Spleen (tissue), 7 donors: ENCODE data around the gene COL2A1.

Experiments
- POLR2AphosphoS5 ChIP-seq, 3 donors: sonication (generic); formaldehyde crosslinking; IDR thresholded peaks; one replicate each; pipeline ENCODE4 v1.5.1; 2017; ENCODE audit warnings: antibody characterized with exemption in 3 of 3
- TF ChIP-seq, protein P1 (sequence below), 11 experiments: fragments of 200-600 bp in 7 of 11; fragments of 450-650 bp in 4 of 11; sonication (generic) in 4 of 11; IDR thresholded peaks in 8 of 11; conservative IDR thresholded peaks in 3 of 11; 1 replicate in 7 of 11; 2 replicates in 4 of 11; pipeline versions ENCODE4 v1.4.0 to v1.8.0; 2016 to 2021; ENCODE audit warnings: antibody characterized with exemption in 11 of 11, inconsistent platforms in 4 of 11, mild to moderate bottlenecking in 1 of 11
- donor health status: DM: no; HTN: no; CAD: no; lungs with moderate emphysema.
- donor health status: DM: no; HTN: no; CAD: no.
- donor health status: DM: no; HTN: no; CAD: no.

- TF ChIP-seq, protein P1, sequence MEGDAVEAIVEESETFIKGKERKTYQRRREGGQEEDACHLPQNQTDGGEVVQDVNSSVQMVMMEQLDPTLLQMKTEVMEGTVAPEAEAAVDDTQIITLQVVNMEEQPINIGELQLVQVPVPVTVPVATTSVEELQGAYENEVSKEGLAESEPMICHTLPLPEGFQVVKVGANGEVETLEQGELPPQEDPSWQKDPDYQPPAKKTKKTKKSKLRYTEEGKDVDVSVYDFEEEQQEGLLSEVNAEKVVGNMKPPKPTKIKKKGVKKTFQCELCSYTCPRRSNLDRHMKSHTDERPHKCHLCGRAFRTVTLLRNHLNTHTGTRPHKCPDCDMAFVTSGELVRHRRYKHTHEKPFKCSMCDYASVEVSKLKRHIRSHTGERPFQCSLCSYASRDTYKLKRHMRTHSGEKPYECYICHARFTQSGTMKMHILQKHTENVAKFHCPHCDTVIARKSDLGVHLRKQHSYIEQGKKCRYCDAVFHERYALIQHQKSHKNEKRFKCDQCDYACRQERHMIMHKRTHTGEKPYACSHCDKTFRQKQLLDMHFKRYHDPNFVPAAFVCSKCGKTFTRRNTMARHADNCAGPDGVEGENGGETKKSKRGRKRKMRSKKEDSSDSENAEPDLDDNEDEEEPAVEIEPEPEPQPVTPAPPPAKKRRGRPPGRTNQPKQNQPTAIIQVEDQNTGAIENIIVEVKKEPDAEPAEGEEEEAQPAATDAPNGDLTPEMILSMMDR (IDR thresholded peaks at IDR 0.05 in 8 of 11, conservative IDR thresholded peaks at IDR 0.05 in 3 of 11): no peak
- no peak for TF ChIP-seq POLR2AphosphoS5 (IDR thresholded peaks at IDR 0.05)
Observed at GRCh38 chr12:48050174-48050573, 45.9 kb upstream of the COL2A1 start.
